Gastrocnemius medialis (tissue), 4 donors: ENCODE data around the gene CSNK1D. TPM values are rescaled to one million over a fixed set of nuclear protein-coding genes. Genes with fewer than 3 reads are reported as not detected.

Experiments used
- ATAC-seq, 2 donors: fragments of 150-250 bp; one replicate each; pipeline ENCODE4 v1.9.1; 2016
- DNase-seq, 2 donors: peaks; one replicate each; pipeline ENCODE4 v3.0.0-alpha.2; 2019
- H3K27ac ChIP-seq, 4 donors: fragments of 200-600 bp; sonication (generic); 1 replicate in 1 of 4; 2 replicates in 3 of 4; pipeline ENCODE4 v1.5.1; 2016 to 2018; ENCODE audit warnings: mild to moderate bottlenecking in 2 of 4, moderate library complexity in 1 of 4
- H3K27me3 ChIP-seq, 3 donors: fragments of 200-600 bp; sonication (generic) in 2 of 3; 1 replicate in 1 of 3; 2 replicates in 2 of 3; pipeline versions ENCODE4 v1.5.1 to v1.6.0; 2016 to 2019; ENCODE audit warnings: mild to moderate bottlenecking in 1 of 3, moderate library complexity in 1 of 3
- H3K36me3 ChIP-seq, 2 donors: fragments of 200-600 bp; sonication (generic) in 1 of 2; one replicate each; pipeline ENCODE4 v1.5.1; 2017 to 2018
- H3K4me1 ChIP-seq, 2 donors: fragments of 200-600 bp; sonication (generic) in 1 of 2; one replicate each; pipeline ENCODE4 v1.5.1; 2016 to 2017; ENCODE audit warnings: mild to moderate bottlenecking in 2 of 2
- H3K4me3 ChIP-seq, 4 donors: fragments of 200-600 bp; sonication (generic) in 3 of 4; 1 replicate in 1 of 4; 2 replicates in 3 of 4; pipeline ENCODE4 v1.5.1; 2016 to 2019; ENCODE audit warnings: mild to moderate bottlenecking in 2 of 4
- H3K9me3 ChIP-seq, 3 donors: fragments of 200-600 bp; sonication (generic) in 2 of 3; 1 replicate in 1 of 3; 2 replicates in 2 of 3; pipeline ENCODE4 v1.5.1; 2016 to 2019
- CTCF ChIP-seq, 5 experiments: fragments of 450-650 bp in 3 of 5; fragments of 200-600 bp in 2 of 5; sonication (generic) in 2 of 5; IDR thresholded peaks in 4 of 5; conservative IDR thresholded peaks in 1 of 5; 1 replicate in 4 of 5; 2 replicates in 1 of 5; pipeline ENCODE4 v1.5.1; 2016 to 2019; ENCODE audit warnings: antibody characterized with exemption in 5 of 5, mild to moderate bottlenecking in 3 of 5, moderate library complexity in 3 of 5
- POLR2A ChIP-seq, 2 donors: fragments of 450-650 bp; IDR thresholded peaks; one replicate each; pipeline ENCODE4 v1.6.1; 2017; ENCODE audit warnings: antibody characterized with exemption in 2 of 2, mild to moderate bottlenecking in 2 of 2, moderate library complexity in 2 of 2
- in situ Hi-C, 4 donors: fragments of 200-750 bp; cut with MboI; loops; one replicate each; pipeline versions ENCODE4 v1.15.0 to v1.8.0; 2017; ENCODE audit warnings: low sequenced_read_pairs in 4 of 4
- intact Hi-C: fragments of 100-400 bp; cut with DNase I; formaldehyde crosslinking; loops from one replicate; pipeline ENCODE4 v1.15.1; 2023; ENCODE audit warnings: low total_unique reads
- total RNA-seq, 4 donors: library from RNA; depleted of rRNA; stranded (reverse); fragments of >200 nt; gene quantifications; one replicate each; pipeline versions ENCODE4 v1.1.0 to v1.2.3, GENCODE V29; 2016

Gene CSNK1D
- total RNA-seq, 4 donors from 2014 or later = 34.0 to 55.2 (median 47.3) TPM

GRCh38 chr17:82275326-82275725 is 1.8 kb upstream of the CSNK1D start:
- ATAC-seq = no peak
- Histone ChIP-seq H3K27me3 (no peaks in the 10 kb centered on the region), H3K27ac (no peak overlapping the region), H3K9me3 (no peaks in the 10 kb centered on the region), H3K36me3 (peaks cover 0 to 12% of the 10 kb centered on the region in 2 donors), H3K4me3 (no peak overlapping the region), H3K4me1 (peaks cover 27 to 30% of the 10 kb centered on the region in 2 donors)
- no peak for TF ChIP-seq POLR2A (IDR thresholded peaks at IDR 0.05)
- TF ChIP-seq CTCF (IDR thresholded peaks at IDR 0.05 in 4 of 5, conservative IDR thresholded peaks at IDR 0.05 in 1 of 5) = no peak
- no peak for DNase-seq
- intact Hi-C loops (no loop called here), in situ Hi-C loops (no loop called here)

- peaks cover 35 to 39% of the 10 kb centered on the region in 2 donors for H3K4me1 ChIP-seq
- peak overlapping the region; percentile 90 to 99 (median 98) for H3K4me3 ChIP-seq
- TF ChIP-seq CTCF (IDR thresholded peaks at IDR 0.05 in 4 of 5, conservative IDR thresholded peaks at IDR 0.05 in 1 of 5) = no peak
- no peak for TF ChIP-seq POLR2A (IDR thresholded peaks at IDR 0.05)
- in situ Hi-C loops (no loop called here), intact Hi-C loops (no loop called here)
- no peak for ATAC-seq
- peak overlapping the region; percentile 99 to 100 (median 100) for H3K27ac ChIP-seq
- no peaks in the 10 kb centered on the region for H3K27me3 ChIP-seq
- peaks cover 0 to 12% of the 10 kb centered on the region in 2 donors for H3K36me3 ChIP-seq
- DNase-seq = no peak
- H3K9me3 ChIP-seq = no peaks in the 10 kb centered on the region
Measured at GRCh38 chr17:82274134-82275020, 877 bp upstream of the CSNK1D start.

GRCh38 chr17:82272495-82273326 is 789 bp downstream of the CSNK1D start:
- in situ Hi-C loops = no loop called here
- peak overlapping the region; percentile 99 to 100 (median 100) for H3K27ac ChIP-seq
- ATAC-seq (peak; percentile 19 to 22), DNase-seq (peak in 1 of 2 donors; percentile 44)
- H3K4me1 ChIP-seq = peaks cover 52 to 56% of the 10 kb centered on the region in 2 donors
- no peaks in the 10 kb centered on the region for H3K9me3 ChIP-seq
- intact Hi-C loops = loop anchor here (1.0 kb wide), 1 partner anchor 20 kb away; no protein-coding TSS in a partner anchor
- H3K4me3 ChIP-seq = peak overlapping the region; percentile 90 to 99 (median 98)
- no peaks in the 10 kb centered on the region for H3K27me3 ChIP-seq
- no peak for TF ChIP-seq CTCF (IDR thresholded peaks at IDR 0.05 in 4 of 5, conservative IDR thresholded peaks at IDR 0.05 in 1 of 5)
- TF ChIP-seq POLR2A (IDR thresholded peaks at IDR 0.05) = no peak
- H3K36me3 ChIP-seq = peaks cover 0 to 12% of the 10 kb centered on the region in 2 donors

GRCh38 chr17:82271401-82271800 is 2.1 kb downstream of the CSNK1D start:
- no peak for TF ChIP-seq CTCF (IDR thresholded peaks at IDR 0.05 in 4 of 5, conservative IDR thresholded peaks at IDR 0.05 in 1 of 5)
- no peak for TF ChIP-seq POLR2A (IDR thresholded peaks at IDR 0.05)
- DNase-seq (no peak), ATAC-seq (no peak)
- Histone ChIP-seq H3K27ac (peak overlapping the region; percentile 99 to 100 (median 100)), H3K4me1 (peaks cover 63 to 67% of the 10 kb centered on the region in 2 donors), H3K36me3 (peaks cover 0 to 12% of the 10 kb centered on the region in 2 donors), H3K9me3 (no peaks in the 10 kb centered on the region), H3K4me3 (peak overlapping the region in 2 of 4 donors; percentile 90 to 97), H3K27me3 (no peaks in the 10 kb centered on the region)
- in situ Hi-C loops = no loop called here
- intact Hi-C loops = no loop called here
